Central memory CD8-positive, alpha-beta T cell (primary cell): ENCODE data around the gene AZIN2.
"Not testable (repeated sequence)": the region's sequence is repeated elsewhere in the genome, so short reads cannot be mapped to it uniquely, and the experiment has no call there.

Experiments used
- ATAC-seq: fragments of 150-1000 bp; cut with Tn5 transposase; replicated peaks from 2 replicates; pipeline ENCODE4 v1.10.0; 2022; ENCODE audit warnings: mild to moderate bottlenecking, moderate FRiP score, moderate number of reproducible peaks; ENCODE audit not compliant: poor library complexity, severe bottlenecking; ENCODE audit errors: extremely low read depth
- DNase-seq, 2 donors: peaks; one replicate each; pipeline ENCODE4 v3.0.0; 2021; ENCODE audit warnings: low spot score in 2 of 2
- H3K27ac Mint-ChIP-seq: one replicate; pipeline ENCODE4 v1.8.0; 2022; ENCODE audit warnings: low read depth, mild to moderate bottlenecking, moderate library complexity, mixed read lengths
- H3K27me3 Mint-ChIP-seq: one replicate; pipeline ENCODE4 v1.8.0; 2022; ENCODE audit warnings: mixed read lengths
- H3K36me3 Mint-ChIP-seq: one replicate; pipeline ENCODE4 v1.8.0; 2022; ENCODE audit warnings: mild to moderate bottlenecking, moderate library complexity, mixed read lengths; ENCODE audit not compliant: insufficient read depth
- H3K4me1 Mint-ChIP-seq: one replicate; pipeline ENCODE4 v1.8.0; 2022; ENCODE audit warnings: mixed read lengths
- H3K4me3 Mint-ChIP-seq: one replicate; pipeline ENCODE4 v1.8.0; 2022; ENCODE audit warnings: mild to moderate bottlenecking, moderate library complexity, mixed read lengths
- H3K9me3 Mint-ChIP-seq: one replicate; pipeline ENCODE4 v1.8.0; 2022; ENCODE audit warnings: mixed read lengths

AZIN2 gene

GRCh38 chr1:33126411-33127000 is 45.6 kb downstream of the AZIN2 start:
- ATAC-seq: peak; percentile 21
- Mint-ChIP-seq H3K9me3 (no peaks in the 10 kb centered on the region), H3K36me3 (peaks cover 7% of the 10 kb centered on the region), H3K4me3 (peak overlapping the region; percentile 91), H3K27ac (peak overlapping the region; percentile 88), H3K4me1 (peaks cover 38% of the 10 kb centered on the region), H3K27me3 (no peaks in the 10 kb centered on the region)
- DNase-seq: no peak

GRCh38 chr1:33127001-33127823 is 46.3 kb downstream of the AZIN2 start:
- peaks cover 40% of the 10 kb centered on the region for H3K4me1 Mint-ChIP-seq
- peak overlapping the region; percentile 91 for H3K4me3 Mint-ChIP-seq
- peaks cover 7% of the 10 kb centered on the region for H3K36me3 Mint-ChIP-seq
- ATAC-seq: peak; percentile 87
- peak overlapping the region; percentile 88 for H3K27ac Mint-ChIP-seq
- H3K9me3 Mint-ChIP-seq: no peaks in the 10 kb centered on the region
- DNase-seq: peak; percentile 94 to 99
- no peaks in the 10 kb centered on the region for H3K27me3 Mint-ChIP-seq

- Mint-ChIP-seq H3K9me3 (no peaks in the 10 kb centered on the region), H3K27me3 (no peaks in the 10 kb centered on the region), H3K36me3 (peaks cover 8% of the 10 kb centered on the region), H3K4me1 (peaks cover 47% of the 10 kb centered on the region), H3K4me3 (peak overlapping the region; percentile 91), H3K27ac (peak overlapping the region; percentile 88)
- DNase-seq (no peak), ATAC-seq (no peak)
Observed at GRCh38 chr1:33128781-33129180, 47.8 kb downstream of the AZIN2 start.

- Mint-ChIP-seq H3K27ac (peak overlapping the region; percentile 51), H3K9me3 (no peaks in the 10 kb centered on the region), H3K4me1 (peaks cover 52% of the 10 kb centered on the region), H3K27me3 (no peaks in the 10 kb centered on the region), H3K4me3 (peak overlapping the region; percentile 2), H3K36me3 (peaks cover 8% of the 10 kb centered on the region)
- DNase-seq: no peak
- ATAC-seq: no peak
Observed at GRCh38 chr1:33130297-33130696, 49.3 kb downstream of the AZIN2 start.

- H3K27ac Mint-ChIP-seq: no peak overlapping the region
- H3K4me1 Mint-ChIP-seq: peaks cover 47% of the 10 kb centered on the region
- H3K4me3 Mint-ChIP-seq: no peak overlapping the region
Observed at GRCh38 chr1:33131191-33131590, 50.2 kb downstream of the AZIN2 start.

GRCh38 chr1:33132549-33132948 is 51.6 kb downstream of the AZIN2 start:
- peaks cover 46% of the 10 kb centered on the region for H3K4me1 Mint-ChIP-seq
- H3K27me3 Mint-ChIP-seq: no peaks in the 10 kb centered on the region
- H3K36me3 Mint-ChIP-seq: peaks cover 5% of the 10 kb centered on the region
- H3K9me3 Mint-ChIP-seq: no peaks in the 10 kb centered on the region
- no peak overlapping the region for H3K27ac Mint-ChIP-seq
- ATAC-seq: no peak
- DNase-seq: no peak
- H3K4me3 Mint-ChIP-seq: no peak overlapping the region

More at GRCh38 chr1:33131191-33131590, 50.2 kb downstream of the AZIN2 start:
- H3K27me3 Mint-ChIP-seq: no peaks in the 10 kb centered on the region
- H3K9me3 Mint-ChIP-seq: no peaks in the 10 kb centered on the region
- peaks cover 10% of the 10 kb centered on the region for H3K36me3 Mint-ChIP-seq
- no peak for DNase-seq
- ATAC-seq: no peak

GRCh38 chr1:33133478-33134105 is 52.6 kb downstream of the AZIN2 start:
- ATAC-seq (no peak), DNase-seq (no peak)
- Mint-ChIP-seq H3K27ac (no peak overlapping the region), H3K27me3 (no peaks in the 10 kb centered on the region), H3K4me3 (no peak overlapping the region), H3K36me3 (peaks cover 3% of the 10 kb centered on the region), H3K9me3 (no peaks in the 10 kb centered on the region), H3K4me1 (peaks cover 43% of the 10 kb centered on the region)

GRCh38 chr1:33136041-33136440 is 55.1 kb downstream of the AZIN2 start:
- Mint-ChIP-seq H3K4me1 (peaks cover 36% of the 10 kb centered on the region), H3K27ac (peak overlapping the region; percentile 77)
- DNase-seq, H3K36me3 Mint-ChIP-seq, H3K9me3 Mint-ChIP-seq, H3K4me3 Mint-ChIP-seq, H3K27me3 Mint-ChIP-seq, ATAC-seq: not testable (repeated sequence)

GRCh38 chr1:33137800-33138199 is 56.8 kb downstream of the AZIN2 start:
- Mint-ChIP-seq H3K36me3 (peaks cover 4% of the 10 kb centered on the region), H3K27me3 (no peaks in the 10 kb centered on the region), H3K4me1 (peaks cover 28% of the 10 kb centered on the region), H3K4me3 (no peak overlapping the region), H3K27ac (no peak overlapping the region), H3K9me3 (no peaks in the 10 kb centered on the region)
- DNase-seq: peak in 1 of 2 donors; percentile 22
- ATAC-seq: no peak

GRCh38 chr1:33140153-33141149 is 59.5 kb downstream of the AZIN2 start:
- Mint-ChIP-seq H3K36me3 (peaks cover 3% of the 10 kb centered on the region), H3K4me3 (no peak overlapping the region), H3K27me3 (no peaks in the 10 kb centered on the region), H3K9me3 (no peaks in the 10 kb centered on the region), H3K4me1 (peaks cover 23% of the 10 kb centered on the region), H3K27ac (peak overlapping the region; percentile 45)
- DNase-seq (no peak), ATAC-seq (no peak)

GRCh38 chr1:33141216-33141615 is 60.3 kb downstream of the AZIN2 start:
- peaks cover 18% of the 10 kb centered on the region for H3K4me1 Mint-ChIP-seq
- H3K4me3 Mint-ChIP-seq: no peak overlapping the region
- ATAC-seq (no peak), DNase-seq (no peak)
- no peaks in the 10 kb centered on the region for H3K9me3 Mint-ChIP-seq
- peaks cover 3% of the 10 kb centered on the region for H3K36me3 Mint-ChIP-seq
- no peaks in the 10 kb centered on the region for H3K27me3 Mint-ChIP-seq
- peak overlapping the region; percentile 45 for H3K27ac Mint-ChIP-seq

GRCh38 chr1:33141781-33142180 is 60.8 kb downstream of the AZIN2 start:
- Mint-ChIP-seq H3K4me1 (peaks cover 16% of the 10 kb centered on the region), H3K4me3 (no peak overlapping the region), H3K9me3 (no peaks in the 10 kb centered on the region), H3K27me3 (no peaks in the 10 kb centered on the region), H3K27ac (no peak overlapping the region), H3K36me3 (peaks cover 3% of the 10 kb centered on the region)
- no peak for DNase-seq
- no peak for ATAC-seq
